A204.1 (cell line): ENCODE results near the gene STX12.
"Not testable (repeated sequence)": the region's sequence is repeated elsewhere in the genome, so short reads cannot be mapped to it uniquely, and the experiment has no call there.

Source experiments
- FAIRE-seq: peaks from 2 replicates; lab custom pipeline; 2012; peaks lifted over from hg19 to GRCh38; lab: Jason Lieb, UNC

Gene STX12

DNA sequence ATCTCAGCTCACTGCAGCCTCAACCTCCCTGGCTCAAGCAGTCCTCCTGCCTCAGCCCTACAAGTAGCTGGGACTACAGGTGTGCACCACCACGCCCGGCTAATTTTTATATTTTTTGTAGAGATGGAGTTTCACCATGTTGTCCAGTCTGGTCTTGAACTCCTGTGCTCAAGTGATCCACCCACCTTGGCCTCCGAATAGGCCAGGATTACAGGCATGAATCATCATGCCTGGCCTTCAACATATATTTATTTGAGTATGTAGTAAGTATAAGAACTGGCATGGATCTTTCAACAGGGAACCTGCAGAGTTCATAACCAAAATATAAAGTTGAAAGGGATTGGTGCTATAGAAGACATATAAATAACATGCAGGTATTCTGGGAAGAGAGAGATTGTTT, 2.3 kb downstream of the STX12 start:
- FAIRE-seq: not testable (repeated sequence)

DNA sequence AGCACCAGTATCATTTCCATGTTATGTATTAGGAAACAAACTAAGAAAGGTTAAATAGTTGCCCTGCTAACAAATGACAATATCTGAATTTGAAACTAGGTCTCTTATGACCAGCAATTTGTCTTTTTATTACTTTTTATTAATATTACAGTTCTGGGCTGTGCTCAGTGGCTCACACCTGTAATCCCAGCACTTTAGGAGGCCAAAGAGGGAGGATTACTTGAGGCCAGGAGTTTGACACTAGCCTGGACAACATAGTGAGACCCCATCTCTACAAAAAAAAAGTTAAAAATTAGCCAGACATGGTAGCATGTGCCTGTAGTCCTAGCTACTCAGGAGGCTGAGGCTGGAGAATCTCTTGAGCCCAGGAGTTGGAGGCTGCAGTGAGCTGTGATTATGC, 3.3 kb downstream of the STX12 start:
- FAIRE-seq: not testable (repeated sequence)

DNA sequence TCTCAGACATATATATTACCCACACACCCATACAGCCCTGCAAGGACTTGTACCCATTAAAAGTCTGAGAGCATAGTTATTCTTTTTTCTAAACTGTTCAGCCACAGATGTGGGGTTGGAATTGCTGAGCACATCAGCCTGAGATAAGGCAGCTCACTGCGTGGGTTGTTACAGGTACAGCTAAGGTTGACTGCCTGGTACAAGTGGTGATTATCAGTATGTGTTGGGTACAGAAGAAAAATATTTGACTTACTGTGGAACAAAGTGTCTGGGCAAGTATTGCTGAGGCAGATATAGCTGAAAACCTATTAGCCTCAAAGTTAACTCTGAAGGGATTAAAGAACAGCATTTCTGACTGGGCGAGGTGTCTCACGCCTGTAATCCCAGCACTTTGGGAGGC, 5.0 kb downstream of the STX12 start:
- no peak for FAIRE-seq

DNA sequence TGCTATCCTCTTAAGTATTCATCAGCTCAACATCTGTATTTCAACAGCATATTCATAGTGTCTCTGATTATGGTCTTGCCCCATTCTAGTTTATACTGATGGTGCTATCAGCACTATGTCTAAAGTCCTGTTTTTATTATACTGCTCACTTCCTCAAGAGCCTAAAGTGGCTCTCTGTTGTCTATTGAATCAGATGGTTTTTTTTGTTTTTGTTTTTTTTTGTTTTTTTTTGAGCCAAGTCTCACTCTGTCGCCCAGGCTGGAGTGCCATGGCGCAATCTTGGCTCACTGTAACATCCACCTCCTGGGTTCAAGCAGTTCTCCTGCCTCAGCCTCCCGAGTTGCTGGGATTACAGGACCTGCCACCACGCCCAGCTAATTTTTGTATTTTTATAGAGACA, 6.1 kb downstream of the STX12 start:
- no peak for FAIRE-seq

DNA sequence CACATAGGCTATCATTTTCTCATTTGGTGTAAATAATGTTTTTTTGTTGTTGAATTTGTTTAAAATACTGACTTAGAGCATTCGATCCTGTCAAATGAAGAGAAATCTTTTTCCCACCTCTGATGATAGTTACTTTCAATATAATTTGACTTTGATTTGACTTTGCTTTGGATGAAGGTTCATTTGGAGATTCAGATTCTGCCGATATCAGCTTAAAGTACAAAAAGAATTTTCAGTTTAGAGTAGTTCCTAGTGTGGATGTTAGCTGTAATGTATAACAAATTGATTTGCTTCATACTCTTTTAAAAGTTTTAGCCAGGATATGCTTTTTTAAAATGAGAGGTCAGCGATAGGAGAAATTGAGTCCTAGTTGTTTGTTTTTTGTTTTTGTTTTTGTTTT, 9.9 kb downstream of the STX12 start:
- FAIRE-seq: no peak

DNA sequence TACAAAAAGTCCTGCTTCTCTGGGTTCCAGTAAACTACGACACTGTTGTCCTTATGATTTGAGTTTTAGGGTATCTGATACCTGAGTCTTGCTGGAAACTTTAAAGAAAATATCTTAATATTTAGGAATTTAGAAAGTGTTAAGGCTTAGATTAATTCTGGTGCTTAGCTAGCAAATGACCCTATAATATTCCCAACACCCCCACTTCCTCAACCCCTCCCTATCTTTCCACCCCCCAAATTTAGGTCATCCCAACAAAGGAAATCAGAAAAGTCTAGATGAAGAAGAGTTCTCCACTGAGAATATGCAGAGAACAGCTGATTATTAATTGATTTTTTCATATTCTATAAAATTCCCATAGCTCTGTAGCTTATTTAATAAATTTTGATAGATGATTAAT, 11.7 kb downstream of the STX12 start:
- FAIRE-seq: no peak

DNA sequence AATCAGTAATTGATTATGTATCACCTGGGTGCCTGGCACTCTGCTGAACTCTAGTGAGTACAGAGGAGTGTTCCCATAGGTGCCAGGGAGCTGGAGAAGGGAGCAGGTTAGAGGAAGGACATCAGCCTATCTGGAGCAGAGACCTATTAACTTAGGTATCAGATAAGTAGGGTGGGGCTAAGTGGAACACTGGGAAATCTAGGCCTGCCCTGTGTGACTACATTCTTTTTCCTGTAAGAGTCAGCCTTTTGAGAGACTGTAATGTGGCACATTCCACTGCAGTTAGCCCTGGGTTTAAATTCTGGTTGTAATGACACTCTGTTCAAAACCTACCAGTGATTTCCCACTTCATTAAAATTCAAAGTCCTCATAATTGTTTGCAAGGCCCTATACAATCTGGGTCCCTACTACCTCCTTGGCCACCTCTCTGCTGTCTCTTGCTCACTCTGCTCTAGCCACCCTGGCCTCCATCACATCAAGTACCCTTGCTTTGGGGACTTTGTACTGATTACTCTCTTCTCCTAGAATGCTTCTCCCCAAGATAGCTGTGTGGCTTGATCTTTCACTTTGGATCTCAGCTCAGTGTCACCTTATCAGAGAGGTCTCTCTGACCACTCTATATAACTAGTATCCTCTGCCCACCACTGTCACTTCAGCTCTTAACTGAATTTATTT, 12.9 kb downstream of the STX12 start:
- no peak for FAIRE-seq

DNA sequence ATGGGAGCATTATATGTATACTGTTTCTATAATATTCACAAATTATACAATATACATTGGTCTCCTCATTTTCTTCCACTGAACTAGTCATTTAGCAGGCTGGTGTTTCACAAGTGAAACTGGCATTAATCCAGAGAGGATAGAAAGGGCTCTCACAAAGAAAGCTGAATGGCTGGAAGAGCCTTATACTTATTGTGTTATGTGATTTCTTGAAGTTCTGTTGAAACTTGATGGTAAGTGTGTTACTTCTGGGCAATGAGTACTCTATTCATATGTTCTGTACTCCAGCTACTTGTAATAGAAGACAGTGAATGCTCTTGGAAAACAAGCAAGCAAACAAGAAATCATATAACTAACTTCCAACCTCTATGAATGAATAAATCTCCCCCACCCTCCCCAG, 14.9 kb downstream of the STX12 start:
- no peak for FAIRE-seq

DNA sequence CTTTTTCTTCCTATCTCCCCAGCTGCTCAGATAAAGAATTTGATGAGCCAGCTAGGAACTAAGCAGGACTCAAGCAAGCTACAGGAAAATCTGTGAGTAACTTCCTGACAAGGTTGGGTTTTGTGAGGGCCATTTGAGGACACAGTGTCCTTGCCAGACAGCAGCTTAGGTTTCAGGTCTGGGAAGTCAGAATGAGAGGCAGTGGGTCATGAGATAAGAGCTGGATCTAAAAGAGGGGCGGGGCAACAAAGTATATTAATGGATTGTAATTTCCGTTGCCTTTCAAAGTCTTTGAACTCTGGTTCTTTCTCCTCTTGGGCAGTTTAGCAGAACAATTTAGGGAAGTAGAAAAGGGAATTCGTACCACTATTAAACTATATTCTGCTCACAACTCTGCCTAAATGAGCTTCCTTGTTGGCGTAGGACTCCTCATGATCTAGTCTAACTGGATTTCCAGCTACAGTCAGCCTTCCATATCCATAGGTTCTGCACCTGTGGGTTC, 16.6 kb downstream of the STX12 start:
- no peak for FAIRE-seq

DNA sequence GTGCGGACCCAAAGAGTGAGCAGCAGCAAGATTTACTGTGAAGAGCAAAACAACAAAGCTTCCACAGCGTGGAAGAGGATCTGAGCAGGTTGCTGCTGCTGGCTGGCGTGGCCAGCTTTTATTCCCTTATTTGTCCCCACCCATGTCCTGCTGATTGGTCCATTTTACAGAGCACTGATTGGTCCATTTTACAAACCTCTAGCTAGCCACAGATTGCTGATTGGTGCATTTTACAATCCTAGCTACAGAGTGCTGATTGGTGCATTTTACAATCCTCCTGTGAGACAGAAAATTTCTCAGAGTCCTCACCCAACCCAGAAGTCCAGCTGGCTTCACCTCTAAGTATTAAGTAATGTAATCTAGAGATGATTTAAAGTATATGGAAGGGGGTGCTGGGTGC, 17.3 kb downstream of the STX12 start:
- not testable (repeated sequence) for FAIRE-seq

DNA sequence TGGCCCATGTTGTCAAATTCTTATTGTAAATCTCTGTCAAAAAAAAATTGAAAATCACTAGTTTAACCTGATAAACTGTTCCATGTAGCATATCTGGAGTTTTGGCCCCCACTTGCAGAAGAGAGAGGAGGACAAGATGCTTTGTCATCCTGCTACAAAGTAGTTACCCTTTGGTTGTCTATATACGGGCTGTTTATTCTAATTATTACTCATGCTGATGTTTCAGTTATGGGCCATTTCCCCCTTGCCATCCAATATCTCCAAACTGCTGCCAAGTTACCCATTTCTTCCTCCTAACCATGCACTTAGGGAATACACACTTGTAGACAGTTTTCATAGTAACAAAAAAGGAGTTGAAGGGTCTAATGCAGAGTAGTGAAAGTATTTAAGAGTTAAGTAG, 22.6 kb downstream of the STX12 start:
- no peak for FAIRE-seq

DNA sequence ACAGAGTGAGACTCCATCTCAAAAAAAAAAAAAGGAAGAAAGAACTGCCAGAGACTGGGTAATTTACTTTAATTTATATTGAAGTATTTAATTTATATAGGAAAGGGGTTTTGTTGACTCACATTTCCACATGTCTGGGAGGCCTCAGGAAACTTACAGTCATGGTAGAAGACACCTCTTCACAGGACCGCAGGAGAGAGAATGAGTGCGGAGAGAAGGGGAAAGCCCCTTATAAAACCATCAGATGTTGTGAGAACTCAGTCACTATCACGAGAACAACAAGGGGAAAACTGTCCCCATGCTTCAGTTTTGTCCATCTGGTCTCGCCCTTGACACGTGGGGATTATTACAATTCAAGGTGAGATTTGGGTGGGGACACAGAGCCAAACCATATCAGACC, 31.8 kb downstream of the STX12 start:
- FAIRE-seq: no peak

DNA sequence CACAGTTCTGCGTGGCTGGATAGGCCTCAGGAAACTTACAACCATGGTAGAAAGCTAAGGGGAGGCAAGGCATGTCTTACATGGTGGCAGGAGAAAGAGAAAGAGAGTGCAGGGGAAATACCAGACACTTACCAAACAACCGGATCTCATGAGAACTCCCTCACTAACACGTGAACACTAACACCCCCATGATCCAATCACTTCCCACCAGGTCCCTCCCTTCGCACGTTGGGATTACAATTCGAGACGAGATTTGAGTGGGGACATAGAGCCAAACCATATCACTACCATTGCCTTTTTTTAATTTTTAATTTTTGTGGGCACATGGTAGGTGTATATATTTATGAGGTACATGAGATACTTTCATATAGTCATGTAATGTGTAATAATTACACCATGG, 33.7 kb downstream of the STX12 start:
- no peak for FAIRE-seq

DNA sequence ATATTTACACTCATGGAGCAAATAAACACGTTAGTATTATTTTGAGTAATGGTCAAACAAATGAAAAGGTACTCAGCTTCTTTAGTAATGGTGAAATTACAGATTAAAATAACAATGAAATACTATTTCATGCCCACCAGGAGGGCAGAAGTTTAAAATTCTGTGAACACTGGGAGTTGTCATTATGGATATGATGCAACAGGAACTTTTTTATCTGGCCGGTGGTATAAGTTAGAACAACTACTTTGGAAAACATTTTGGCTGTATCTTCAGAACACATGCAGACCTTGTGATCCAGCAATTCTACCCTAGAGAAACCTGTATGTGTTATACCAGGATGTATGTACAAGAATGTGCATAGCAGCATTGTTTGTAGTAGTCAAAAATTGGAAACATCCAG, 34.4 kb downstream of the STX12 start:
- no peak for FAIRE-seq

DNA sequence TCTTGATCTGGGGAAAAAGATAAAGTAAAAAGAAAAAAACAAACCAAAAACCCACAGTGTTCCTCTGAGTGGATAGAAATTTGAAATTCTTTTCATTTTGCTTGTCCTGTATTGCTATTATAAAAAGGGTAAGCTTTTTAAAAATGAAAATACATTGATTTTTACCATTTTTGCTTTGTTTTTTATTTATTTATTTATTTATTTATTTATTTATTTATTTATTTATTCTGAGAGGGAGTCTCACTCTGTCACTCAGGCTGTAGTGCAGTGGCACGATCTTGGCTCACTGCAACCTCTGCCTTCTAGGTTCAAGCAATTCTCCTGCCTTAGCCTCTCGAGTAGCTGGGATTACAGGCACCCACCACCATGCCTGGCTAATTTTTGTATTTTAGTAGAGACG, 35.1 kb downstream of the STX12 start:
- not testable (repeated sequence) for FAIRE-seq

DNA sequence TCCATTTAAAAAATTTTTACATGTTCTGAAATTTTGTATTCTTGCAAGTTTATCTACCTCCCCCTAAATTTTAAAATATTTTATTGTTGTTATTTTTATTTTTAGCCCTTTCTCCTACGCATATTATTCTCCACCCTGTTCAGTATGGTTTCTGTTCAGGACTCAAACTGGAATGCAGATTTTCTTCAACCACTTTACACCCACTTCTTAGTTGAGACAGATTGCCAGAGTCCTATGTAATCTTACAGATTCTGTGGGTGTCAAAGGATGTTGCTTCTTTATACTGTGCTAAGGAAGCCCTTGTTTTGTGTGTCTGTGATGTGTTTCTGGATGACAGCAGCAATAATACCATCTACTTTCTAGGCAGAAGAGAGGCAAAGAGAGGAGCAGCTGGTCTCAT, 36.9 kb downstream of the STX12 start:
- no peak for FAIRE-seq

DNA sequence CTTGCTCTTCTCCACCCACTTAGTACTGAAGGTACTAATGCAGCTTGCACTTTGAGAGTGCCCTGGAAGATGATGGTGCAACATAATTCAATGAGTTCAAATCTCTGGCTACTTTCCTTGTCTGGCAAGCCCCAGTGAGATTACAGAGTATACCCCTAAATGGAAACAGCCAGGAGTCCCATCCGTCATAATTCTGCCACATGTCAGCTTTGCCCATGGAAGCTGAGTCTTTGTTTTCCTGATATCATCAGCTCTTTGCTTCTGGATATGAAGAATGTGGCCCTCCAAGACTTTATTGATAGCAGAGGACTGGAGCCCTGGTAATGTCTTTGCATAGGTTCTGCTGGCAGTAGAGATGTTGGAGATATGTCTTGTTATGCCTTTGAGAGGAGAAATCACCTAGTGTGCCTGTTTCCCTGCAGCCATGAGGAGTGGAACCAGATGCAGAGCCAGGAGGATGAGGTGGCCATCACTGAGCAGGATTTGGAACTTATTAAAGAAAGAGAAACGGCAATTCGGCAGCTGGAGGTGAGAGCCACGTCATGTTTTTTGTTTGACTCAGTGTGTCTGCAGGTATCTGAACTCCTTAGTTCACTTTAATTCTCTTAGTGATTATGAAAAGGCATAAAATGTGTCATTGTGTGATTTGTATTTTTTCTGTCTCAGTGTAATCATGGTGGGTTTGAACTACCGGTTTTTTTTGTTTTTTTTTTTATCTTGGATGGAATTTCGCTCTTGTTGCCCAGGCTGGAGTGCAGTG, 38.9 kb downstream of the STX12 start:
- no peak for FAIRE-seq

DNA sequence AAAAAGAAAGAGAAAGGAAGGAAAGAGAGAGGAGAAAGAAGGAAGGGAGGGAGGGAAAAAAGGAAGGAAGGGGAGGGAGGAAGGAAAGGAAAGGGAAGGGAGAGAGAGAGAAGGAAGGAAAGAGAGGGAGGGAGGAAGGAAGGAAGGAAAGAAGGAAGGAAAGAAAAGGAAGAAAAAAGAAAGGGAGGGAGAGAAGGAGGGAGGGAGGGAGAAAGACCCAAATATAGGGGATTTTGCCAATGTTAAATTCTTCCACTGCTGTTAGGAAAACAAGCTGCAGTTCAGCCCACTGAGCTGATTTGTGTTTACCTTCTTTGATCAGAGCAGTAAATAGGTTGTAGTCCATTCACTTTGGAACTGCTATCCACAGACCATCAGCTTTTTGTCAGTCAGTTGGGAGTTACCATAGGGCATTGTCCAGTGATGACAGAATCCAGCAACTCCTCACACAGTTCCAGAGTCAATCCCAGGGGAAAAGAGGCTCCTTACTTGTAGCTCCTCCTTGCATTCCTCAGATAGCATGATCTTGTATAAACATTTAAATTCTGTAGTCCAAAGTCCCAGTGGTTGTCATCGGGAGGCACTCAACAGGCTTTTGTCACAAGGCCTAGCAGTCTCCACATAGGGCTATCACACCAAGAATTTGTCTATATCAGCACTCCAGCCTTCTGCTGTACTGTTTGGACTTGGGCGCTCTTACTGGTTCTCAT, 44.1 kb downstream of the STX12 start:
- no peak for FAIRE-seq

DNA sequence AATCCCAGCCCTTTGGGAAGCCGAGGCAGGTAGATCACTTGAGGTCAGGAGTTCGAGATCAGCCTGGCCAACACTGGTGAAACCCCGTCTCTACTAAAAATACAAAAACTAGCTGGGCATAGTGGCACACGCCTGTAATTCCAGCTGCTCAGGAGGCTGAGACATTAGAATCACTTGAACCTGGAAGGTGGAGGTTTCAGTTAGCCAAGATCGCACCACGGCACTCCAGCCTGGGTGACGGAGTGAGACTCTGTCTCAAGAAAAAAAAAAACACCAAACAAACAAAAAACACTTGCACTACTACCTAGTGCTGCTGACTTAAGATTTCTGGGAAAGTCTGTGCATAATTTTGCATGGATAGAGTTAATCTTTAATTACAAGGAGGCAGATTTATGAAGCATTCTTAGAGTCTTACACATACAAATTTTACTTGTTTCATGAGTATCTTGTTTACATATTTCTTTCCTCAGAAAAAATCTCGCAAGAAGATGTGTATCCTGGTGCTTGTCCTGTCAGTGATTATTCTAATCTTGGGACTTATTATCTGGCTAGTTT, 48.8 kb downstream of the STX12 start:
- FAIRE-seq: no peak

DNA sequence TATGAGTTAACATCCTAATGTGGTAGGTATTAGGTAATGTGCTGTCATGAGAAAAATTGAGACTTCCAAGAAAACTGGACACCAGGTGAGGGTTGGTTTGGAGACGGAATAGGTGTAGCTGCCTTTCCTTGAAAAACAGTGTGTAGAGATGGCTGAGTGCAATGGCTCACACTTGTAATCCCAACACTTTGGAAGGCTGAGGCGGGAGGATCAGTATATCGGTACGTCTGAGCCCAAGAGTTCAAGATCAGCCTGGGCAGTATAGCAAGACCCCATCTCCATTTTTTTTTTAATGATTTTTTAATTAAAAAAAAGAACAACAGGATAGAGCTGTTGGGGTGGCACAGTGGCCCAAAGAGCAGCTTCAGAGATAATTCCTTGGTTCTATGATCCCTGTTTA, 50.8 kb downstream of the STX12 start:
- FAIRE-seq: no peak

DNA sequence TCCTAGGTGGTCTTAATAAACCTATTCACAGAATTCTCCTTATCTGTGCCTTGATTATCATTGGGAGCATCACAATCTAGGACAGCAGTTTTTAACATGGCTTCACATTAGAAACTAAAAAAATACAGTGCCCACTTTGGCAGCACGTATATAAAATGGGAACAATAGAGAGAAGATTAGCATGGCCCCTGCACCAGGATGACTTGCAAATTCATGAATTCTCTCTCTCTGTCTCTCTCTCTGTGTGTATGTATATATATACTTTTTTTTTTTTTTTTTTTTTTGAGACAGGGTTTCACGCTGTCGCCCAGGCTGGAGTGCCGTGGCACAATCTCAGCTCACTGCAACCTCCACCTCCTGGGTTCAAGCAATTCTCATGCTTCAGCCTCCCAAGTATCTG, 51.4 kb downstream of the STX12 start:
- no peak for FAIRE-seq

DNA sequence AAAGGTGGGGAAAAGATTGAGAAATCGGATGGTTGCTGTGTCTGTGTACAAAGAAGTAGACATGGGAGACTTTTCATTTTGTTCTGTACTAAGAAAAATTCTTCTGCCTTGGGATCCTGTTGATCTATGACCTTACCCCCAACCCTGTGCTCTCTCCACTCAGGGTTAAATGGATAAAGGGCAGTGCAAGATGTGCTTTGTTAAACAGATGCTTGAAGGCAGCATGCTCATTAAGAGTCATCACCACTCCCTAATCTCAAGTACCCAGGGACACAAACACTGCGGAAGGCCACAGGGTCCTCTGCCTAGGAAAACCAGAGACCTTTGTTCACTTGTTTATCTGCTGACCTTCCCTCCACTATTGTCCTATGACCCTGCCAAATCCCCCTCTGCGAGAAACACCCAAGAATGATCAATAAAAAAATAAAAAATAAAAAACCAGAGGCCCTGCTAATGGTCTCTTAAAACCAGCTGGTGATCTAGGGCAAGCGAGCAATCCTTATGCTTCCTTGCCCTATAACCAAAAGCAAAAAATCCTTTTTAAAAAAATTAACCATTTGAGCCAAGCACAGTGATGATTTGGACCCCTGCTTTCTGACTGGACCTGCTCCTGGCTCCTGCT, 56.4 kb downstream of the STX12 start:
- FAIRE-seq: not testable (repeated sequence)
